GM13977 (cell line): Measurements from ENCODE around the gene RYR1.
"Not testable (repeated sequence)": the region's sequence is repeated elsewhere in the genome, so short reads cannot be mapped to it uniquely, and the experiment has no call there.

Experiments
- DNase-seq: peaks from one replicate; pipeline ENCODE4 v3.0.0; 2012; ENCODE audit warnings: low spot score
- in situ Hi-C: fragments of 300-500 bp; cut with MboI; formaldehyde crosslinking; loops from one replicate; pipeline ENCODE4 v1.12.0; 2022; ENCODE audit warnings: low sequenced_read_pairs, low pct_unique_long_range_greater_than_20kb, mixed read lengths, inconsistent platforms; ENCODE audit not compliant: unreplicated experiment
- TF ChIP-seq, protein P1 (sequence below): IDR thresholded peaks from 2 replicates; pipeline ENCODE4 v1.5.1; 2012; ENCODE audit warnings: mild to moderate bottlenecking, control low read depth; ENCODE audit not compliant: insufficient read depth; ENCODE audit errors: extremely low read depth, missing control alignments

Gene RYR1

DNA sequence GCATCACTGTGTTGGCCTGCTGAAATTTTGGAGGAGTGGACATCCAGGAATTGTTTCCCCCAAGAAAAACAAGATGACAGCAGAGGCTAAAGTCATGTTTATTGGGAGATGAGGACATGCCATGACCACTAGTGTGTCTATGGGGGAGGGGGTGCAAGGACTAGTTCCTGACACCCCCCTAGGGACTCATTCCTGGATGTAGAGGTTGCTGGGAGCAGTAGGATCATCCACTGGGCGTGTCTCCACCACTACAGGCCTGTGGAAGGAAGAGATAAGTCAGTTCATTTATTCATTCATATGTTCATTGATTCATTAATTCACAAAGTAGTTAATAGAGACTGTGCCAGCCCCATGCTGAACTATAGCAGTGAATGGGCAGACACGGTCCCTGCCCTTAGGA is 154.1 kb downstream of the RYR1 start:
- no peak for DNase-seq
- TF ChIP-seq, protein P1, sequence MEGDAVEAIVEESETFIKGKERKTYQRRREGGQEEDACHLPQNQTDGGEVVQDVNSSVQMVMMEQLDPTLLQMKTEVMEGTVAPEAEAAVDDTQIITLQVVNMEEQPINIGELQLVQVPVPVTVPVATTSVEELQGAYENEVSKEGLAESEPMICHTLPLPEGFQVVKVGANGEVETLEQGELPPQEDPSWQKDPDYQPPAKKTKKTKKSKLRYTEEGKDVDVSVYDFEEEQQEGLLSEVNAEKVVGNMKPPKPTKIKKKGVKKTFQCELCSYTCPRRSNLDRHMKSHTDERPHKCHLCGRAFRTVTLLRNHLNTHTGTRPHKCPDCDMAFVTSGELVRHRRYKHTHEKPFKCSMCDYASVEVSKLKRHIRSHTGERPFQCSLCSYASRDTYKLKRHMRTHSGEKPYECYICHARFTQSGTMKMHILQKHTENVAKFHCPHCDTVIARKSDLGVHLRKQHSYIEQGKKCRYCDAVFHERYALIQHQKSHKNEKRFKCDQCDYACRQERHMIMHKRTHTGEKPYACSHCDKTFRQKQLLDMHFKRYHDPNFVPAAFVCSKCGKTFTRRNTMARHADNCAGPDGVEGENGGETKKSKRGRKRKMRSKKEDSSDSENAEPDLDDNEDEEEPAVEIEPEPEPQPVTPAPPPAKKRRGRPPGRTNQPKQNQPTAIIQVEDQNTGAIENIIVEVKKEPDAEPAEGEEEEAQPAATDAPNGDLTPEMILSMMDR, result no peak
- in situ Hi-C loops, result no loop called here

DNA sequence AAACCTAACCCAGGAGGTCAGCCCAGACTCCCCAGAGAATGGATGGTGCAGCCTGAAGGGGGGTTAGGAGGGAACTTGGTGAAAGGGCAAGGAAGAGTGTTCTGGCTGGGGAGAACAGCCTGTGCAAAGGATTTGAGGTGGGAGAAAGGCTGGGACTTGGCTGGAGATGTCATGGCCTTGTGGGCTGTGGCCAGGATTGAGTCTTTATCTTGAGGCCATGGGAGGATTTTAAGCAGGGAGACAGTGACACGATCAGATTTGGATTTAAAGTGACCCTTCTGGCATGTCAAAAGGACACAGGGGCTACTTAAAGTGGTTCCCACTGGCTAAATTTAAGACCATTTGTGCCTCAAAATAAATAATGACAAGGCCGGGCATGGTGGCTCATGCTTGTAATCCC is 154.6 kb downstream of the RYR1 start:
- DNase-seq, result no peak
- in situ Hi-C loops, result no loop called here
- TF ChIP-seq, protein P1, result no peak

DNA sequence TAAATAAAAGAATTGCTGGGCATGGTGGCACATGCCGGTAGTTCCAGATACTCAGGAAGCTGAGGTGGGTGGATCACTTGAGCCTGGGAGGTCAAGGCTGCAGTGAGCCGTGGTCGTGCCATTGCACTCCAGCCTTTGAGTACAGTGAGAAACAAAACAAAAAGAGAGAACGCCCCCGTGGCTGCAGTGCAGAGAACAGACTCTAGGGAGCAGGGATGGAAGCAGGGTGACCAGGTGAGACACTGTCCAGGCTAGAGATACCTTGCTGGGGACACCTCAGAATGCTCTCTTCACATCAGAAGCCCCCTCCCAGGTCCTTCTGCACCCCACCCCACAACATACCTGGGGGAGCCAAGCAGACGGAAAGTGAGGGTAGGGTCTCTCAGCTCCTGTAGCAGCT is 159.4 kb downstream of the RYR1 start:
- no peak for DNase-seq
- TF ChIP-seq, protein P1, result no peak
- in situ Hi-C loops, result no loop called here

DNA sequence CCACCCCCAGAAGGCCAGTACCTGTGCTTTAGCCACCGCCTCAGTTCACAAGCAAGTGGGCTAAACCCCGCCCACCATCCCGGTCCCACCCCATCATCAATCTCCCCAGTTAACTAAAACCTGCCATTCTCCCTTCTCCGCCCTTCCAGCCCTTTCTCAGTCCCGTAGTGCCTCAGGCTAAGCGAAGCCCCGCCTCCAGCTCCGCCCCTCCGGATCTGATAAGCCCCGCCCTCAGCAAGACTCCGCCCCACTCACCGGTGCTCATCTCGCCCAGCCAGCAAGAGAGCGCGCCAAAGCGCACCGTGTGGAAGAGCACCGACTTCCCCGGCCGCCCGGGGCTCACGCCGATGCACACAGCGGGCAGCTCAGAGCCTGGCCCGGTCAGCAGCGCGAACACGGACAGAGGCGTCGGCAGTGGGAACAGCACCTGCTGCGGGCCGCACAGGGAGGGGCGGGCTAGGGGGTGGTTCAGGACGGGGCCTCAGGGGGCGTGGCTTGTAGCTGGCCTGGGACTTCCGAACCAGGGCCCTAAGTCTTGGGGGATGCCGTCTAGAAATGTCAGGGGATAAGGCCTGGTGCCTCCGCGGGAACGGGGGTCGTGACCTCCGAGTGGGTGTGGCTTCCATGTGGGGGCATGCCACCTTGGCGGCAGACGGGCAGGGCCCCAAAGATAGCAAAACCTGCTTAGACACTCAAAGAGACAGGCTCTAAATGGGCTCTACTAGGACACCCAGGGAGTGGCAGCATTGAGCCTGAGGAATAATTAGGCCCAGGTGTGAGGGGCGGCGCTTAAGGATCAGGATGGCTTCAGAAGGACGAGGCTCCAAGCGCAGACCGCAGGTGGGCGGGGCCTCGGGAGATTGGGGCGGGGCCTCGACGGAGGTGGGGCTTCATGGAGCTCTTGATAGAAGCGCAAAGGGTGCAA is 162.8 kb downstream of the RYR1 start:
- in situ Hi-C loops, result no loop called here
- TF ChIP-seq, protein P1, result no peak
- DNase-seq, result no peak

DNA sequence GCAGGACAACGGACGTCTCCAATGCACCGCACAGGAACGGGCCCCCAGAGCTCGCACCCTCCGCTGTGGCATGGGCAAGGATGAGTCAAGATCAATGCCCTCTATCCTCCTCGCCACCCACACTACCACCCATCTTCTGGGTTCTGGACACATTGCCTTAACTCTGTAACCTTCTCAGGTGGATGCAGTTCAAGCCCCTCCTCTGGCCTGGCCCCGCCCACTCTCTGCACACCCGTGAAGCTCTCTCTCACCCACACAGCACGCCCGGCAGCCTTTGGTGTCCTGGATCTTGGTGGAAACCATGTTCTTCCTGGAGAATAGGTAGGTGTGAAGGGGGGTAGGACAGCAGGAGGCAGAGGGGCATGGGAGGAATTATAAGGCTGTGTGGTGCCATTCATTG is 163.6 kb downstream of the RYR1 start:
- TF ChIP-seq, protein P1, result no peak
- no peak for DNase-seq
- in situ Hi-C loops, result no loop called here

DNA sequence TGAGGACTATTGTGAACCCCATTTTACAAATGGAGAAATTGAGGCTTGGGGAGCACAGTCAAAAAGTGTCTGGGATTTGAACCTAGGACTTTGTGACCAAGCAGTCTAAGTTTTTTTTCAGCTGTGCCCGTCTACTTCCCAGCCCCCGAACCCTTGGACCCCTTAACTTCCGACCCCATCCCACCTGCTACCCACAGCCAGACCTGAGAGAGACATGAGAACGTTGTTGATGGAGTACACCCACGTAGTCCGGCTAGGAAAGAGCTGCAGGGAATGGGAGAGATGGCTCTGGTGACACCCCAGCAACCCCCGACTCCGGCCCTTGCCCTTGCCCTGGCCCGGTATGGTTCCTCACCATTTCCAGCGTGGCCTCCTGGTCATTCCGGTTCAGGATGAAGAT is 166.2 kb downstream of the RYR1 start:
- TF ChIP-seq, protein P1, result no peak
- DNase-seq, result no peak
- in situ Hi-C loops, result no loop called here

DNA sequence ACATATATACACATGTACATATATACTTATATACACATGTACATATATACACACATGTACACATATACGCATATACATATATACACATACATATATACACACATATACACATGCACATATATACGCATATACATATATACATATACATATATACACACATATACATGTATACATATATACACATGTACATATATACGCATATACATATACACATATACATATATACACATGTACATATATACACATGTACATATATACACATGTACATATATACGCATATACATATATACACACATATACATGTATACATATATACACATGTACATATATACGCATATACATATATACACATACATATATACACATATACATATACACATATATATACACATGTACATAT is 169.4 kb downstream of the RYR1 start:
- in situ Hi-C loops, DNase-seq: not testable (repeated sequence)
